Smooth muscle cell (in vitro differentiated cells): ENCODE data around the gene LRIF1. TPM values are rescaled to one million over a fixed set of nuclear protein-coding genes. Genes with fewer than 3 reads are reported as not detected.

Experiments
- DNase-seq: peaks from one replicate; lab custom pipeline; 2025; ENCODE audit not compliant: unreplicated experiment; lab: John Stamatoyannopoulos, UW
- H2AFZ ChIP-seq: fragments of 200-600 bp; sonication (generic); 2 replicates; pipeline ENCODE4 v1.6.0; 2016; ENCODE audit warnings: antibody characterized with exemption, low read depth, mild to moderate bottlenecking
- H3F3A ChIP-seq: fragments of 200-600 bp; sonication (generic); 2 replicates; pipeline ENCODE4 v1.6.0; 2017; ENCODE audit warnings: antibody characterized with exemption, low read depth
- H3K27ac ChIP-seq: fragments of 200-600 bp; sonication (generic); 2 replicates; pipeline ENCODE4 v1.5.1; 2016; ENCODE audit warnings: low read depth, mild to moderate bottlenecking
- H3K27me3 ChIP-seq: fragments of 200-600 bp; sonication (generic); 2 replicates; pipeline ENCODE4 v1.6.1; 2016; ENCODE audit warnings: low read depth, mild to moderate bottlenecking
- H3K36me3 ChIP-seq: fragments of 200-600 bp; sonication (generic); 2 replicates; pipeline ENCODE4 v1.5.1; 2016; ENCODE audit warnings: low read depth
- H3K4me1 ChIP-seq: fragments of 200-600 bp; sonication (generic); 2 replicates; pipeline ENCODE4 v1.5.1; 2016; ENCODE audit warnings: low read depth
- H3K4me2 ChIP-seq: fragments of 200-600 bp; sonication (generic); 2 replicates; pipeline ENCODE4 v1.6.0; 2016; ENCODE audit warnings: mild to moderate bottlenecking
- H3K4me3 ChIP-seq: fragments of 200-600 bp; sonication (generic); 2 replicates; pipeline ENCODE4 v1.5.1; 2016; ENCODE audit warnings: mild to moderate bottlenecking
- H3K79me2 ChIP-seq: fragments of 200-600 bp; sonication (generic); 2 replicates; pipeline ENCODE4 v1.6.0; 2016; ENCODE audit warnings: low read depth, mild to moderate bottlenecking
- H3K9ac ChIP-seq: fragments of 200-600 bp; sonication (generic); 2 replicates; pipeline ENCODE4 v1.6.0; 2016; ENCODE audit warnings: low read depth
- H3K9me3 ChIP-seq: fragments of 200-600 bp; sonication (generic); replicated peaks from 2 replicates; pipeline ENCODE4 v1.5.1; 2016; ENCODE audit warnings: low read depth
- H4K20me1 ChIP-seq: fragments of 200-600 bp; sonication (generic); 2 replicates; pipeline ENCODE4 v1.6.0; 2016; ENCODE audit warnings: low read depth
- WGBS: methylation state at CpG from one replicate; pipeline ENCODE4 v1.1.7; 2016; ENCODE audit warnings: low lambda C conversion rate; 5-methylcytosine and 5-hydroxymethylcytosine counted together
- polyA plus RNA-seq: library from polyadenylated mRNA; unstranded; fragments of >200 nt; fragmentation: Nextera tagmentation; extraction: Ambion mirVana; gene quantifications from 2 replicates; pipeline ENCODE4 v1.2.1, GENCODE V29; 2016
- total RNA-seq: library from RNA; depleted of rRNA; stranded (reverse); fragments of >200 nt; gene quantifications from 2 replicates; pipeline ENCODE4 v1.2.3, GENCODE V29; 2014
- TF ChIP-seq, protein P1 (sequence below): fragments of 200-600 bp; sonication (generic); IDR thresholded peaks from 2 replicates; pipeline ENCODE4 v1.5.1; 2017; ENCODE audit warnings: borderline replicate concordance, mild to moderate bottlenecking, antibody characterized with exemption; ENCODE audit not compliant: insufficient read depth, poor library complexity, severe bottlenecking

LRIF1 gene
- total and polyA plus RNA-seq, 2 experiments from 2014 or later: 20.7 to 31.7 TPM

DNA sequence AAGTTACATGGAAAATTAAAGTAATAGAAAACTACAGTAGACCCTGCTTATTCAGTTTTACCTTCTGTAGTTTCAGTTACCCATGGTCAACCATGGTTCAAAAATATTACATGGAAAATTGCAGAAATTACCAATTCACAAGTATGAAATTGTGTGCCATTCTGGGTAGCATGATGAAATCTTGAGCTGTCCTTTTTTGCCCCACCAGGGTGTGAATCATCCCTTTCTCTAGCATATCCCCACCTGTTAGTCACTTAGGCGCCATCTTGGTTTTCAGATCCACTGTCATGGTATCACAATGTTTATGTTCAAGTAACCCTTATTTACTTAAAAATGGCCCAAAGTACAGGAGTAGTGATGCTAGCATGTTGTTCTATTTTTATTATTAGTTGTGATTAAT lies 3.5 kb upstream of the LRIF1 start:
- TF ChIP-seq, protein P1, sequence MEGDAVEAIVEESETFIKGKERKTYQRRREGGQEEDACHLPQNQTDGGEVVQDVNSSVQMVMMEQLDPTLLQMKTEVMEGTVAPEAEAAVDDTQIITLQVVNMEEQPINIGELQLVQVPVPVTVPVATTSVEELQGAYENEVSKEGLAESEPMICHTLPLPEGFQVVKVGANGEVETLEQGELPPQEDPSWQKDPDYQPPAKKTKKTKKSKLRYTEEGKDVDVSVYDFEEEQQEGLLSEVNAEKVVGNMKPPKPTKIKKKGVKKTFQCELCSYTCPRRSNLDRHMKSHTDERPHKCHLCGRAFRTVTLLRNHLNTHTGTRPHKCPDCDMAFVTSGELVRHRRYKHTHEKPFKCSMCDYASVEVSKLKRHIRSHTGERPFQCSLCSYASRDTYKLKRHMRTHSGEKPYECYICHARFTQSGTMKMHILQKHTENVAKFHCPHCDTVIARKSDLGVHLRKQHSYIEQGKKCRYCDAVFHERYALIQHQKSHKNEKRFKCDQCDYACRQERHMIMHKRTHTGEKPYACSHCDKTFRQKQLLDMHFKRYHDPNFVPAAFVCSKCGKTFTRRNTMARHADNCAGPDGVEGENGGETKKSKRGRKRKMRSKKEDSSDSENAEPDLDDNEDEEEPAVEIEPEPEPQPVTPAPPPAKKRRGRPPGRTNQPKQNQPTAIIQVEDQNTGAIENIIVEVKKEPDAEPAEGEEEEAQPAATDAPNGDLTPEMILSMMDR: no peak
- no peak overlapping the region for H2AFZ ChIP-seq
- WGBS: 69% methylated on average over 1 of the region's 1 CpG

DNA sequence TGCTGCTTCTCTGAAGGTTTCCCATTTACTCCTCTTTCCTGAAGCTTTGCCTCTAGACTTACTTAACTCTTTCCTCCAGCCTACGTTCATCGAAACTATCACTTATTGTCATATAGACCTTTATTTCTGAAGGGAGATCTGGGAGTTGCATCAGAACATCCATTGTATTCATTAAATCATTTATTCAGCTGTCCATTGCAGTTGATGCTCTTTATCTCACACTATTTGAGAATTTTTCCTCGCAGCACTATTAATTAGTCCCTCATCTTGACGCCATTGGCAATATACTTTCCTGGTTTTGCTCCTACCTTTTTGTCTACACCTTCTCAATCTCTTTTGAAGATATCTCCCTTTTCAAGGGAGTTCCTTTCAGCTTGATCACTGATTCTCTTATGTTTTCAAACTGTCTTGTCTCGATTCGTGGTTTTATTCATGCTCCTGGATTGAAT lies 757 bp upstream of the LRIF1 start:
- peaks cover 24% of the 10 kb centered on the region for H3K79me2 ChIP-seq
- no peak for DNase-seq
- peak overlapping the region; percentile 98 for H3K27ac ChIP-seq
- H3K4me2 ChIP-seq: peak overlapping the region; percentile 83
- H3K9me3 ChIP-seq: peaks cover 6% of the 10 kb centered on the region
- H3K9ac ChIP-seq: peak overlapping the region; percentile 47
- H3K27me3 ChIP-seq: no peaks in the 10 kb centered on the region
- peaks cover 3% of the 10 kb centered on the region for H3K4me1 ChIP-seq
- no peaks in the 10 kb centered on the region for H3K36me3 ChIP-seq
- peaks cover 6% of the 10 kb centered on the region for H3F3A ChIP-seq
- TF ChIP-seq, protein P1: no peak
- H3K4me3 ChIP-seq: peak overlapping the region; percentile 69
- WGBS: 78% methylated on average over 6 of the region's 6 CpGs
- H4K20me1 ChIP-seq: peaks cover 20% of the 10 kb centered on the region
- H2AFZ ChIP-seq: peak overlapping the region; percentile 89

More for the DNA sequence above, 3.5 kb upstream of the LRIF1 start:
- no peak for DNase-seq
- no peak overlapping the region for H3K27ac ChIP-seq
- H3K4me2 ChIP-seq: no peak overlapping the region
- no peaks in the 10 kb centered on the region for H4K20me1 ChIP-seq
- H3K4me3 ChIP-seq: no peak overlapping the region
- H3K9me3 ChIP-seq: peaks cover 6% of the 10 kb centered on the region
- peaks cover 6% of the 10 kb centered on the region for H3F3A ChIP-seq
- no peaks in the 10 kb centered on the region for H3K36me3 ChIP-seq
- no peak overlapping the region for H3K9ac ChIP-seq
- H3K4me1 ChIP-seq: peaks cover 3% of the 10 kb centered on the region
- no peaks in the 10 kb centered on the region for H3K27me3 ChIP-seq
- H3K79me2 ChIP-seq: peaks cover 7% of the 10 kb centered on the region

DNA sequence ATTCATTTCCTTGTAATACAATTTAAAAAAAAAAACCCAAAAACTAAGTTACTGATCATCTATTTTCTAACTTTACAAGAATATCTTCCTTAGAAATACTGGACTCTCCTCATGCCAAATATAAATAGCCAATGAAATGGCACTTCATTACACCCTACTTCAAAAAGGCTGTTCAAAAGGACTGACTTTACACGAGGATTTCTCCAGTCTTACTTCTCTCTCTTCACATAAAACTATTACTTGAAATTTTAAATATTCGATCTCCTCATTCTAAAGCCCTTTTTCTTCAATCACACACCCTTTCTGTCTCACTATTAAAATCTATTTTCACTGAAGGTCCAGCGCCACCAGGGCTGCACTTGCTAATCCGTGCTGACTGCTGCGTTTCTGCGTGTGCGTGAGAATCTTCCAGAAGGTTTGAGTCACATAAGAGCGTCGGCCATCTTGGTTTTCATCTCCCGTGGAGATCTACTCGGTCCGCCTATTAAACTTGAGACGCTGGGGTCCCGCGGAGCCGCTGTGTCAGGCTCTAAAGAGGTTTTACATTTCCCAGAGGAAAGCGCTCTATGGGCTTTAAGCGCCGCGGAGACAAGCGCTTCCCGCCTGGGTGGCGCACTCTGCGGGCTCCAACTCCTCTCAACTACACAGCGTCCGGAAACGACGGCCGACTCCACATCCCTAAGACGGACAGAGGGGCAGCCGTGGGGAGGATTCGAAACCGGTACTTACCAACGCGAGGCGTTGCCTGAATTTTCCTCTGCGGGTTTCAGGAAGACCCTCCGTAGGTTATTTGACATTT lies 631 bp downstream of the LRIF1 start:
- H3K4me3 ChIP-seq: peak overlapping the region; percentile 62
- peak overlapping the region; percentile 95 for H3K9ac ChIP-seq
- peaks cover 6% of the 10 kb centered on the region for H3K9me3 ChIP-seq
- no peaks in the 10 kb centered on the region for H3K27me3 ChIP-seq
- WGBS: 41% methylated on average over 38 of the region's 38 CpGs
- DNase-seq: peak; percentile 20
- H3F3A ChIP-seq: peaks cover 6% of the 10 kb centered on the region
- H3K36me3 ChIP-seq: no peaks in the 10 kb centered on the region
- H3K4me1 ChIP-seq: peaks cover 3% of the 10 kb centered on the region
- H3K27ac ChIP-seq: peak overlapping the region; percentile 98
- H3K4me2 ChIP-seq: peak overlapping the region; percentile 83
- peaks cover 33% of the 10 kb centered on the region for H3K79me2 ChIP-seq
- peak overlapping the region; percentile 13 for H2AFZ ChIP-seq
- TF ChIP-seq, protein P1: no peak
- peaks cover 26% of the 10 kb centered on the region for H4K20me1 ChIP-seq
